ENCODE measurements around the gene HRG.
"Not testable (repeated sequence)": the region's sequence is repeated elsewhere in the genome, so short reads cannot be mapped to it uniquely, and the experiment has no call there.

HRG gene

DNA sequence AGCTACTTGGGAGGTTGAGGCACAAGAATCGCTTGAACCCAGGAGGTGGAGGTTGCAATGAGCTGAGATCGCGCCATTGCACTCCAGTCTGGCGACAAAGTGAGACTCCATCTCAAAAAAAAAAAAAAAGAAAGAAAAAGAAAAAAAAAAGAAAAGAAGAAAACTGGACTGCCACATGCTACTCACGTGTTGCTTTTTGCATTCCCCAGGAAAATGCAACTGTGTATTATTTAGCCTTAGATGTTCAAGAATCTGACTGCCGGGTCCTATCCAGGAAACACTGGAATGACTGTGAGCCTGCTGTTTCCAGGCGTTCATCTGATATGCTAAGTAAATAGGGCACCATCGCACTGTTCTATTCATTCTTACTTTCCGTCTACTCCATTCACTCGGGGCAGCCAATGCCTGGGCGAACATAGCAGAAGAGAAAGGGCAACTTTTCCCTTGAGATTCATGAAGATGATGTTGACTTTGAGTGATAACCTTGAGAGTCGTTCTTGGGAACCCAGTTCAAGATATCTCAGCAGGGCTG, 21.4 kb downstream of the HRG start:
- TF ChIP-seq, protein P1, sequence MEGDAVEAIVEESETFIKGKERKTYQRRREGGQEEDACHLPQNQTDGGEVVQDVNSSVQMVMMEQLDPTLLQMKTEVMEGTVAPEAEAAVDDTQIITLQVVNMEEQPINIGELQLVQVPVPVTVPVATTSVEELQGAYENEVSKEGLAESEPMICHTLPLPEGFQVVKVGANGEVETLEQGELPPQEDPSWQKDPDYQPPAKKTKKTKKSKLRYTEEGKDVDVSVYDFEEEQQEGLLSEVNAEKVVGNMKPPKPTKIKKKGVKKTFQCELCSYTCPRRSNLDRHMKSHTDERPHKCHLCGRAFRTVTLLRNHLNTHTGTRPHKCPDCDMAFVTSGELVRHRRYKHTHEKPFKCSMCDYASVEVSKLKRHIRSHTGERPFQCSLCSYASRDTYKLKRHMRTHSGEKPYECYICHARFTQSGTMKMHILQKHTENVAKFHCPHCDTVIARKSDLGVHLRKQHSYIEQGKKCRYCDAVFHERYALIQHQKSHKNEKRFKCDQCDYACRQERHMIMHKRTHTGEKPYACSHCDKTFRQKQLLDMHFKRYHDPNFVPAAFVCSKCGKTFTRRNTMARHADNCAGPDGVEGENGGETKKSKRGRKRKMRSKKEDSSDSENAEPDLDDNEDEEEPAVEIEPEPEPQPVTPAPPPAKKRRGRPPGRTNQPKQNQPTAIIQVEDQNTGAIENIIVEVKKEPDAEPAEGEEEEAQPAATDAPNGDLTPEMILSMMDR (IDR thresholded peaks at IDR 0.05; ENCODE audit: control insufficient read depth, extremely low read depth, insufficient read depth) = no peak
- H3K4me3 ChIP-seq (ENCODE audit: low read depth, low read length) = no peak overlapping the region

DNA sequence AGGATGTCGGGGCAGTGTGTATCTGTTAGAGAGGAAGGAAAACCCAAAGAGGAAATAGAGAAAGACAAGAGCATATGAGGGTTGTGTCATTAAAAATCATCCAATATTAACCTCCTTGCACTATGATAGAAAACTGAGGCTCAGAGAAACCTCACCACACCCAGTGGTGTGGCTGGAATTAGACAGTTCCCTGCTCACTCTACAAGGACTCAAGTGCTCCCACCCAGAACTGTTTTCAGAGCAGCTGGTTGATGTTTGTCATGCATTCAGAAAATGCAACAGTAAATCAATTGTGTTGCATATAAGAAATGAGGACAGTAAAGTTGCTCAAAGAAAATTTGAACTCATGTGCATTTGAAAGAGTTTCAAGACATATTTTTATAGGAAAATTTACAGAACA, 24.5 kb downstream of the HRG start:
- H3K4me3 ChIP-seq (ENCODE audit: low read depth, low read length); DNase-seq (ENCODE audit: low read depth): not testable (repeated sequence)

More for the DNA sequence above, 21.4 kb downstream of the HRG start:
- DNase-seq (ENCODE audit: low read depth) = no peak

DNA sequence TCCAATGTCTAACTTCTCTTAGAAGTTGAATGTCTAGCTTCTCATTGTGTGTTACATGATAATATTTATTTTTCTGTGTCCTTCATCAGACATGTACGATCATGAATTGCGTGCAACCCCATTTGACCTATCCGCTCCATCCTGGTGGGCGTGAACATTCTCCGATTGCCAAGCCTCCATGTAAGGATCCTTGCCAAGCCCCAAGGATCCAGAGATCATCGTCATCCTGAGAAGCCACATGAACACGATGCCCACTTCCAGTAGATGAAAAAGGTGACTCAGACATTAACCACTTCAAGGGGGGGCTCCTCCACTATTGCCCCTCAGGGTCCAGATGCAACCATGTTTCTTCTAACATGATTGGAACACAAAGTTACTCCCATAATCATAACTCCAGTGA, 25.9 kb downstream of the HRG start:
- no peak overlapping the region for H3K4me3 ChIP-seq (ENCODE audit: low read depth, low read length)
- no peak for DNase-seq (ENCODE audit: low read depth)
- TF ChIP-seq, protein P1 (IDR thresholded peaks at IDR 0.05; ENCODE audit: control insufficient read depth, extremely low read depth, insufficient read depth) = no peak

DNA sequence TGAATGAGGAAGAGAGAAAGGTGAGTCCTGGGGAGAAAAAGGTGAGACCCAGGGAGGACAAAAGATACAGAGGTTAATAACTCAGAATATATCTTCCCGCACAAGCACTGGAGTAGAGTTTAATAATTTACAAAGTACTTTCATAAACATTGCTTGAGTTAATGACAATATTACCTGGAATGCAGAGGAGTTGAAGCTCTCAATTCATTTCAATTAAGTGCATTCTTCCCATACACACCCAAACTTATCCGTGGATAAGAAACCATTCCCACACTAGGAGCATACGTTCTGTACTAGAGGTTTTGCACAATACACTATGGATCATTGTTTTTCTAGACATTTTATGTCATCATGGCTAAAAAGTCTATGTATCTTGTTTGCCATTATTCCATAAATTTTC, 28.0 kb downstream of the HRG start:
- TF ChIP-seq, protein P1 (IDR thresholded peaks at IDR 0.05; ENCODE audit: control insufficient read depth, extremely low read depth, insufficient read depth) = no peak
- no peak for DNase-seq (ENCODE audit: low read depth)
- no peak overlapping the region for H3K4me3 ChIP-seq (ENCODE audit: low read depth, low read length)

DNA sequence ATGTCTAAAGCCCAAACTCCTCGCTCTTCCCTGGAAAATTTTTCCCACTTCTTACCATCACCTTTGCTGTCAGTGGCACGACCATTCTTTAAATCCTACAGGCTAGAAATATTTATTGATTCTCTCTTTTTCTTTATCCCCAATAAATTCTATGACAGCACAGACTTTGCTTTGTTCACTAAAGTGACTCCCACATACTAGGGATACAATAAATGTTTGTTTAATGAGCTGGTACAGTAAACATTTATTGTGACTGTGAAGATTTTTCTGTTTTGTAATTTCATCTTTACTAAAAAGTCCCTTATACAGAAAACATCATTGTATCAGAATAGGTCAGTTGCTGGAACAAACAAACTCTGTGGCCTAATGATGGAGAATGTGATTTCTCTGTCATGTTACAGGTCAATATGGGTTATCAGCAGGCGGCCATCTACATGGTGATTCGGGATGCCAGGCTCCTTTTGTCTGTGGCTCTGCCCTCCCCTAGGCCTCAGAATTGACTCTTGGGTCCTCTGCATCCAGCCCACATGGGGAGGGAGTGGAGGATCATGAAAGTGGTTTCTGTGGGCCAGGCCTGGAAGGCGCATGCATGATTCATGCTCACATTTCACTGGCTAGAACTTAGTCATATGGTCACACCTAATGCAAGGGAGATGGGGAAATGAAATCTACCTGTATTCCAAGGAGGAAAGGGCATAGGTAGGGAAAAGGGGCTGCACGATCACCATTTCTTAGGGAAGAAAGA, 28.6 kb downstream of the HRG start:
- H3K4me3 ChIP-seq (ENCODE audit: low read depth, low read length) = no peak overlapping the region
- TF ChIP-seq, protein P1 (IDR thresholded peaks at IDR 0.05; ENCODE audit: control insufficient read depth, extremely low read depth, insufficient read depth) = no peak
- DNase-seq (ENCODE audit: low read depth) = no peak

DNA sequence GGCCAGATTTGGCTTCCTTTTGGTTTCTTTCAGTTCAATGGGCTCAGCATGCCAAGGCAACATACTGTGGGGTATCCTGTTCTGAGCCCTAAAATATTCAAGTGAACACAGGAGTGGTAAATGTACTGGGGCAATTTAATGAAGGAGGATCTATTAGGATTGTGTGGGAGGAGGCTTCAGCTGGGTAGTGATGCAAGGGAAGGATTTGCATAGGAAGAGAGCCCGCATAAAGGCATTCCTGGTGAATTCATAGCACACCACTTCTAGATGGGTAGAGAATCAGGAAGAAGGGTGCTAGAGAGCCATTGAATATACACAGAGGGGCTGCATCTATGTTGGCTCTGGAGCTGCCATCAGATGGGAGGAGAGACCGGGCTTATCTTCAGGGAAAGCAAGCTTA, 30.7 kb downstream of the HRG start:
- TF ChIP-seq, protein P1 (IDR thresholded peaks at IDR 0.05; ENCODE audit: control insufficient read depth, extremely low read depth, insufficient read depth) = no peak

DNA sequence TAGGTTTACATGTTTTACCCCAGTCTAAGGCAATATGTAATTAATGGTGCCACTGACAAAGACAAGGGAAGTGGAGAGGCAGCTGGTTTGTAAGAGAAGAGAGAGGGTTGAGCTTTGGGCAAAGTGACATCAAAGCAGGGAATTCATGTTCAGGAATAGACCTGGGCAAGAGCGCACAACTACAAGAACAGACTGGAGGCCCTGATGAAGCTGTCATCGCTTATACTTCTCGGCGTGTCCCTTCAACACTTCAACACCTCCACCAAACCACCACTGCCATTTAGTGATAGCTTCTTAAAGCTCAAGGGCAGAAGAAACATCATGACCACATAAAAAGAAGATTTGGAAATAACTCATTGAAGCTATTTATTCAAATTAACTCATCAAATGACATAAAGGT, 31.7 kb downstream of the HRG start:
- TF ChIP-seq, protein P1 (IDR thresholded peaks at IDR 0.05; ENCODE audit: control insufficient read depth, extremely low read depth, insufficient read depth) = no peak
- DNase-seq (ENCODE audit: low read depth) = no peak
- no peak overlapping the region for H3K4me3 ChIP-seq (ENCODE audit: low read depth, low read length)

More for the DNA sequence above, 30.7 kb downstream of the HRG start:
- no peak for DNase-seq (ENCODE audit: low read depth)
- no peak overlapping the region for H3K4me3 ChIP-seq (ENCODE audit: low read depth, low read length)

All from LNCaP clone FGC (cell line).